ENCODE measurements around the gene ZNF329.

Gene ZNF329

GRCh38 chr19:58118979-58119733, 31.4 kb downstream of the ZNF329 start:
- DNase-seq, result no peak

GRCh38 chr19:58117841-58118575, 32.6 kb downstream of the ZNF329 start:
- DNase-seq, result no peak

GRCh38 chr19:58108546-58108817, 42.1 kb downstream of the ZNF329 start:
- no peak for DNase-seq

GRCh38 chr19:58107778-58108545, 42.6 kb downstream of the ZNF329 start:
- DNase-seq, result no peak

- no peak for DNase-seq
These were observed 51.9 kb downstream of the ZNF329 start for GRCh38 chr19:58098682-58098998.

GRCh38 chr19:58097781-58098681, 52.6 kb downstream of the ZNF329 start, which contains the start of gene ZSCAN18:
TSS of gene ZSCAN18 (minus strand) at chr19:58098231. CDS start at chr19:58090267, 7,964 bp downstream.
- DNase-seq, result peak; percentile 98

GRCh38 chr19:58097349-58097748, 53.2 kb downstream of the ZNF329 start:
- no peak for DNase-seq

GRCh38 chr19:58096884-58097283, 53.7 kb downstream of the ZNF329 start:
- DNase-seq, result no peak

- no peak for DNase-seq
These were observed 55.3 kb downstream of the ZNF329 start for GRCh38 chr19:58095328-58095727.

GRCh38 chr19:58093071-58093470, 57.5 kb downstream of the ZNF329 start:
- no peak for DNase-seq

GRCh38 chr19:58091251-58091995, 59.2 kb downstream of the ZNF329 start:
- DNase-seq, result no peak

GRCh38 chr19:58089846-58090245, 60.7 kb downstream of the ZNF329 start:
- DNase-seq, result no peak

GRCh38 chr19:58088521-58089052, 62.0 kb downstream of the ZNF329 start:
- no peak for DNase-seq

- DNase-seq, result no peak
These were observed 63.5 kb downstream of the ZNF329 start for GRCh38 chr19:58086825-58087710.

GRCh38 chr19:58085348-58085875, 65.2 kb downstream of the ZNF329 start:
- no peak for DNase-seq

GRCh38 chr19:58084596-58085347, 65.8 kb downstream of the ZNF329 start:
- no peak for DNase-seq

GRCh38 chr19:58083021-58083420, 67.6 kb downstream of the ZNF329 start:
- DNase-seq, result no peak

- DNase-seq, result no peak
These were observed 70.8 kb downstream of the ZNF329 start for GRCh38 chr19:58079792-58080191.
